ENCODE data around the gene ZNF30.
"Not testable (repeated sequence)": the region's sequence is repeated elsewhere in the genome, so short reads cannot be mapped to it uniquely, and the experiment has no call there.

ZNF30 gene

DNA sequence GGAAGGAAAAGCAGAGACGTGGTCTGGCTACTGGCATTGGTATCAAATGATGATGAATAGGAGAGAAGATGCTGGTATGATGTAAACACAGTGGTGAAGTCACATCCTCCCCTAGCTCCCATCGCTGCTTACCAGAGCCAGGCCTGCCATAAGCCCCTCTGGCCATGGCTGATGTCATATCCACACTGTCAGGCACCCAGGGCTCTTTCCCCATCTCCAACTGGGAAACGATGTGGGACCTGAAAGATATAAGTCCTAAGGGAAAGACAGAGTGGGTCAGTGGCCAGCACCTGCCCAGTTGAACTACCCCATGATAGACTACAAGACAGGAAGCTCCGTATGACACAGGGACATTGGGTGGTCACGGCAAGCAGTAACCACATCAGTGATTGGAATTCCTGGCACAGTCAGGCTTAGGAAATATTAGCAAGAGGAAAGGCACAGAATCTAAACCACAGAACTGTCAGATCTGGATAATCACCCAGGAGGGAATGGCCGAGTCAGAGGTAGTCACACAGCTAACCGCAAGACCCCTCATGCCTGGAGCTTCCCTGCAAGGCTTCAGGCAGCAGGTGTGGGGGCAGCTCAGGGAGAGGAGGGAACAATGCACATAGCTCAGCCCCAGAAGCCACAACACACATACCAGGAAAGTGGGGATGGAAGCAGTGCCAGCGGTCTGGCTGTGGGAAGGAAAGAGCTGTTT, 33.6 kb downstream of the ZNF30 start:
- DNase-seq (ENCODE audit: low read depth in 2 of 3, low spot score in 2 of 3), result no peak

DNA sequence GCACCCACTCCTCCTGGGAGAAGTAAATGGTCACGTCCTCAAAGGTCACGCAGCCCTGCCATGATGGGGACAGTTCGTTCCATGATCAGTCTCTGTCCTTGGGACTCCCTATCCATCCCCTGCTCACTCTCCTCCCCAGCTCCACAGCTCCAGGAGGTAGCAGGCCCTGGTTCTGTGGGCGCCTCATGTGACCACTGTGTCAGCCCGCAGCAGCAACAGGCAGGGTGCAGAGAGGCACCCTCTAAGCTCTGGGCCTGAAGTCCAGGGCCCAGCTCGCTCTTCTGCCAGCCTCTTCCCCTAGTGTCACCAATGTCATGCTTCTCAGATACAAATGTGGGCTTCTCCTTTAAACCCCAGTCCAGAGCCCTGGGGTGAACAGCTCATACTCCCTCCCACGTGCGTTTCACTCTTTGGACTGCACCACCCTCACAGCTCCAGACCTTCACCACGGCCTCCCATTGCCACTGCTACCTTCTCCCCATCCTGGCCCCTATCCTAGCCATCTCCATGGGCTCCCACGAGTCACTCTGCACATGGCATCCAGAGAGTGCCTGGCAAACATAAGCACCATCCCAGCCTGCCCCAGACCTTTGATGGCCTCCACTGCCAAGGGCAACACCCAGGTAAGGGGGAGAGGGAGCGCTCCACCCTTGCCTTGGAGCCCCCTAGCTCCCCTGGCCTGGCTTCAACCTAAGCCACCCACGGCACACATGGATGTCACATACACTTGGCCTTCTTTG, 34.4 kb downstream of the ZNF30 start:
- DNase-seq (ENCODE audit: low read depth in 2 of 3, low spot score in 2 of 3), result no peak

DNA sequence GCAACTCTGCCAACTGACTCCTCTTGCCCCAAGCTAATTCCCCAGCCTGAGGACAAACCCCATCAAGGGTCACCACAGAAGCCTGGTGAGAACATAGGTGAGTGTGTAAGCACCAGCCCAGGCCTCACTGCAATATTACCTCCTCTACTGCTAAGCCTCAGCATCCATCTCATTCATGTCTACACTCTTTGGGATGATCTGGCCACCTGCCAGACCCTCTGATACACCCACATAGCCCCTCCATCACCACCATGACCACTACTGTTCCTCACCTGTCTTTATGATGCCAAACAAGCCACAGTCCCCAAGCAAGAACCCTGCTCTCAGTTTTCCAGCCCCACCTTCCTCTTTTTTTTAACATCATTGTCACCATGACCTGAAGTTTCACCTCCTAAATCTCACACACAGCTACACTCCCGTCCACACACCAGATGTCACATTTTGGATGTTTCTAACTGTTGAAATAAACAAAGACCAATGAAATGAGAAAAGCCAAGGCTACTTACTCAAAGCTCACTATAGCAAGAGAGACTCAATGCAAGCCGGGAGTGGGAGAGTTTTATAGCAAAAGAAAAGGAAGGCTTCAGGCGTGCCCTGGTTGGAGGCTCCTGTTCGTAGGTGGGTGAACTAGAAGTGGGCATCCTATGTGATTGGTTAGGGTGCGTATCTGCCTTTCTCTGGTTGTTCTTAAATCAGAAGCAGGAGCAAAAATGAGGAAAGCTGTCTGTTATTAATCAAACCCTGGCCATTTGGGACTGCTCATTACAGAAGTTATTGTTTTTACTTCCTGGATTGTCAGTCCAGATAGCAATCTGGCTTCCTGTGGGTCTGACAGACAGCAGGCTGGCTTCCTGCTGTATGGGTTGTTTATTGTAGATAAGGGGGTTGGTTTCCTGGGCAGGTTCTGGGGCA, 35.3 kb downstream of the ZNF30 start:
- DNase-seq (ENCODE audit: low read depth in 2 of 3, low spot score in 2 of 3), result no peak

DNA sequence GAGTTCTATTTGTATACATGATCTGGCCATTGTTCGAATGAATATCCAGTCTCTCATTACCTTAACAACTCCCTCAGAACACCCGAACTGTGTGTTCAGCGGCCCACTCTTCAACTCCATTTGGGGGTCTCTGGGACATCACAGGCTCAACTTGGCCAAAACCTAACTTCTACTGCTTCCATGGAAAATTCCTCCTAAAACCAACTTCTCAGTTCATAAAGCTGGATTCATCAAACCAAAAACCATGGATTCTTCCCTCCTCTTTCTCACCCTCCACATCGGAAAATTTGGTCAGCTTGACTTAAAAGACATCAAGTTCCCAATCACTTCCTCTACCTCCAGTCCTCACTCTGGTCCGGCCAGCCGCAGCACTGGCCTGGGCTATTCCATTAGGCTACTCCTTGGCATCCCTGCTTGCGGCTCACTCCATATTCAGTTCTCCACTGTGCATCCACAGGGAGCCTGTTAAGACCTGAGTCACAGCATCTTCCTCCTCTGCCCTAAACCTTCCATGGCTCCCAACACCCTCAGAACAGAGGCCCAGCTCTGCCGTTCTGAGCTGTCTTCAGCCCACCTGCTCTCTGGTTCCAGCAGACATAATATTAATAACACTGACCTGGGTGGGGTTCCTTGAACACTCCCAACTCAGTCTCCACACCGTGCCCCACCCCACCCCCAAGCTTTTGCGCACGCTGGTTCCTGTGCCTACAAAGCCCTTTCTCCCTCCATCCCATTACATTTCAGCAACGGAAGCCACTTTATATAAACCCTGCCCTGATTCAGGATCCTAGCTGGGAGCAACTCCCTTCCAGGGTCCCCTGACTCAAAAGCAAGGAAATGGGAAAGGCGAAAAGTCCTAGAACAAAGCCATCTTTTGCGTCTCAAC, 36.2 kb downstream of the ZNF30 start:
- DNase-seq (ENCODE audit: low read depth in 2 of 3, low spot score in 2 of 3), result no peak

DNA sequence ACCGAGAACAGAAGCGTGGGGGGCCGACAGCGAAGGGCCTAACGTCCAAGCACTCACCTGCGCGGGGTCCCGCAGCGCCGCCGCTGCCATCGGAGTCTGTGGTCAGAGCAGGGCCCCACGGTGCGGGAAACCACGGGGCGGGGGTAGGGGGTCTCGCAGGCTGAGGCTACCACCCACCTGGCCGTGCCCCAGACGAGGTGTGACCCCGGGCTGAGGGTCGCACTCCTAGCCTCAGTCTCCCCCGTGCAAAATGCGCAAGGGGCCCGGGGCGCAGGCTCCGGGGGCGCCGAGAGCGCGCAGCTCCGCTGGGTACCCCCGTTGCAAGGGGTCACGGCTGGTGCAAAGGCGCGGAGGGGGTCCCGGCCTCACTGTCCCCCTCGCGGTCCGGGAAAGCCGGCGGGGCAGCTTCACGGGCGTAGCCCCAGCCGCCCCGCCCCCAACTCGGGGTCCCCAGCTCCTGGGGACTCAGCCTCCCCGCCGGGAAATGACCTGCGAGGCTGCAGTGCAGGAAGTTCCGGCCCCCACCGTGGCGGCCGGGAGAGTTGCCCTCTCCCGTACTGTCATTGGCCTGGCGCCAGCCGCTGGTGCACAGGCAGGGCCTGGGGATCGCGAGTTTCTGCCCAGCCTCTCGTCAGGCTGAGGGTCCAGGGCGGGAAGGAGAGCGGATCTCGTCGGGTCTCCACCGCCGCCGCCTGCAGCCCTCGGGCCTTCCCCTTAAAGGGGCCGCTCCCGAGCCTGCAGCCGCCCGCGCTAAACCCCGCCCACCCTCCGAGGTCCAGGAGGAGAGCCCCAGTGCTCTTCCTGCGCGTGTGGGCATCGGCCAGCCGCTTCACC, 37.1 kb downstream of the ZNF30 start, which contains the start of gene ZNF792:
Gene ZNF792, minus strand, starts transcription at position 657 of the 834 bp plus-strand sequence. Its CDS starts 567 bp downstream, at position 90.
- DNase-seq (ENCODE audit: low read depth in 2 of 3, low spot score in 2 of 3), result no peak

DNA sequence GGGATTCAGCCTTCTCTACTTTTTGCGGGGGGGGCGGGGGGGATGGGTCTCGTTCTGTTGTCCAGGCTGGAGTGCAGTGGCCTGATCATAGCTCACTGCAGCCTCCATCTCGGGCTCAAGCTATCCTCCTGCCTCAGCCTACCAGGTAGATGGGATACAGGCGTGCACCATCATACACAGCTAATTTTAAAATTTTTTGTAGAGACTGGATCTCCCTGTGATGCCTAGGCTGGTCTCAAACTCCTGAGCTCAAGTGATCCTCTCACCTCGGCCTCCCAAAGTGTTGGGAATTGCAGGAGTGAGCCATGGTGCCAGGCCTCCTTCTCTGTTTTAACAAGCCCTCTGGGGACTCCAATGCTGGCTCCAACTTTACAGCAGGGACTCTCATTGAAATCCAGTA, 37.9 kb downstream of the ZNF30 start:
- DNase-seq (ENCODE audit: low read depth in 2 of 3, low spot score in 2 of 3), result no peak

DNA sequence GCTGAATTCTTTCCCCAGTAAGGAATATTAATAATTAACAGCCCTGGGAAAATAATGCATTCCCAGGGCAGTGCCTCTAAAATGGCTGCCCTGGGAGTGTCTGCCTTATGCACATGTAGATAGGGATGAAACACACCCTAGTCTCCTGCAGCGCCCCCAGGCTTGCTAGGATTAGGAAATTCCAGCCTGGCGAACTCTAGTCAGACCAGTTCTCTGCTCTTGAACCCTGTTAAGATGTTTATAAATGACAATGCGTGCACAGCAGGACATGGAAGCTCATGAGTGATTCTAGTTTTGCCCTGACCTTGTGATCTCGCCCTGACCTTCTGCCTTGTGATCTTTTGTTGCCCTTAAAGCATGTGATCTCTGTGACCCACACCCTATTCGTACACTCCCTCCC, 38.8 kb downstream of the ZNF30 start:
- DNase-seq (ENCODE audit: low read depth in 2 of 3, low spot score in 2 of 3), result not testable (repeated sequence)

DNA sequence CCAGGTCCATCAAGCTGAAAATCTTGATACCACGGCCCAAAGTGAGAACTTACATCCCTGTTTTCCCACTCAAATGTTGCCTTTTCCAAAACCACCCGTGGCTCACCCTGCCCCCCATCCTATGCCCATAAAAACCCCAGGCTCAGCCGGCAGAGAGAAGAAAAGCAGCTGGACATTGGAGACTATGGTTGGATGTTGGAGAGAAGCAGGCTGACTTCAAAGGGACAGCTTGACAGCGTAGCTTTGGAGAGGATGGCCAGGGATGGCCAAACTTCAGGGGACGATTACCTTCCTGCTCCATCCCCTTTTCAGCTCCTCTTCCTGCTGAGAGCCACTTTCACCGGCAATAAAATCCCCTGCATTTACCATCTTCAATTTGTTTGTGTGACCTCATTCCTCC, 40.8 kb downstream of the ZNF30 start:
- no peak for DNase-seq (ENCODE audit: low read depth in 2 of 3, low spot score in 2 of 3)

DNA sequence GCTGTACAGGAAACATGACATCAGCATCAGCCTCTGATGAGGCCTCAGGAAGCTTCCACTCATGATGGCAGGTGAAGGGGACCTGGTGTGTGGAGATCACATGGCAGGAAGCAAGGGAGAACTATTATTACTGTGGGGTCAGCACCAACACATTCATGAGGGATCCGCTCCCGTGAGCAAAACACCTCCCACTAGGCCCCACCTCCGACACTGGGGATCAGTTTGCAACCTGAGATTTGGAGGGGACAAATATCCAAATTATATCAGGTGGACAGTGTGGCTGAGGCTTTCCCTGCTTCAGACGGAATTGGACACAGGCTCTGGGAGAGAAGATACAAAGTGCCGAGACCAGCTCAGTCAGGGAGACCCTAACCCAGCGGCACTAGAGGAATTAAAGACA, 43.0 kb downstream of the ZNF30 start:
- no peak for DNase-seq (ENCODE audit: low read depth in 2 of 3, low spot score in 2 of 3)

DNA sequence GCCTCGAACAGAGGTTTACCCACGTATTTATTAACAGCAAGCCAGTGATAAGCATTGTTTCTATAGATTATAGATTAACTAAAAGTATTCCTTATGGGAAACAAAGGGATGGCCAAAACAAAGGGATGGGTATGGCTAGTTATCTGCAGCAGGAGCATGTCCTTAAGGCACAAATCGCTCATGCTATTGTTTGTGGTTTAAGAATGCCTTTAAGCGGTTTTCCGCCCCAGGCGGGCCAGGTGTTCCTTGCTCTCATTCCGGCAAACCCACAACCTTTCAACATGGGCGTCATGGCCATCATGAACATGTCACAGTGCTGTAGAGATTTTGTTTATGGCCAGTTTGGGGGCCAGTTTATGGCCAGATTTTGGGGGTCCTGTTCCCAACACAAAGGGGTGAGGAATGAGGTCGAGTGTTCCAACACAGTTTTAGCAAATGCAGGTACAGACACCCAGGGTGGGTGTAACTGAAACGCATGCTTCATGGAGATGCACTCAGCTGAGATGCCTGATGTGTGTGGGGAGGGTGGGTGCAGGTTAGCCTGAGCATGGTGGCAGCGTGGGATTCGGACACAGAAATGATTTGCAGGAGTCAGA, 43.6 kb downstream of the ZNF30 start:
- not testable (repeated sequence) for DNase-seq (ENCODE audit: low read depth in 2 of 3, low spot score in 2 of 3)

DNA sequence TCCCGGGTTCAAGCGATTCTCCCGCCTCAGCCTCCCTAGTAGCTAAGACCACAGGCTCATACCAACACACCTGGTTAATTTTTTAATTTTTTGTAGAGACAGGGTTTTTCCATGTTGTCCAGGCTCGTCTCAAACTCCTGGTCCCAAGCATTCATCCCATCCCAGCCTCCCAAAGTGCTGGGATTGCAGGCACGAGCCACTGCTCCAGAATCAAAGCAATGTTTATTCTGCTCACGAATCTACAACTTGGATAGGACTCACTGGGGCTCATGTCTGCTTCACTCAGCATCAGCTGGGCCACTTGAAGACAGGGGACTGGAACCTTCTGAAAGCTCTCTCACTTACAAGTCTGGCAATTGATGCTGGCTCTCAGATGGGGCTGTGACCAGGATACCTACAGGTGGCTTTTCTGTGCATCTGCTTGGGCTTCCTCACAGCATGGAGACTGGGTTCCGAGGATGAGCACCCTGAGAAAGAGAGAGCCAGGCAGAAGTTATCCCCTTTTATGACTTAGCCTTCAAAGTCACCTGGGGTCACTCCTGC, 45.5 kb downstream of the ZNF30 start:
- no peak for DNase-seq (ENCODE audit: low read depth in 2 of 3, low spot score in 2 of 3)

DNA sequence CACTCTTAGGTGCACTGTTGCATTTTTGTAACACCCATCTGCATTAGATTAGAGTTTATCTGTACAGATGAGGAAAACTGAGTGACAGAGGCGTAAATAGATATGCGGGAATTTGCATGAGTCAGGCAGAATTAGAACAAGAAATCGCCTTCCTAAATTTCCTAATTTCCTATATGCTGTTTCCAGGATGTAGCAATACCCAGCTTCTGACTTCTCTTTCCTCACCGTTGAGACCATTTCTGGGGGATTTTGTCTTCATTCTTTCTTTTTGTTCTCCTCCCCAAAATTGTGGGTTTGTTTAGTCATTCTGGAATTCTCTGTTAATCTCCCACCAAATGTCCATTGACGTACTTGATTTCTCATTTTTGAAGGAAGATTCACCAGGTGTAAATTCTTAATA, 47.9 kb downstream of the ZNF30 start:
- no peak for DNase-seq (ENCODE audit: low read depth in 2 of 3, low spot score in 2 of 3)

DNA sequence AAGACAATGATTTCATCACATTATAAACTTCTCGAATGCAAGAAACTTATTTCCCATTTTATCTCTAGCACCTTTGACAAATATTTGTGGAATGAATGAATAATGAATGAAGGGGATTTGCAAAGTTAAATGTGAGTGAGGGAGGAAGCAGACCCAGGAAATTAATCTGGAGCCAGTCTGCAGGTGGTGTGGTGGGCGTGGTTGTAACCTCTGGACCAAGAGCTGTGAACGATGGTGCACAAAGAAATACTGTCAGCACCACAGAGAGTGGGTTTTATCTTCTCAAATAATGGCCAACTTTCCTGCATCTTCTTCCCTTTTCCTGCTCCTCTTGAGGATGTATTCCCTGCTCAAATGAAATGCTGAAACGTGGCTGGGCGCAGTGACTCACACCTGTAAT, 48.4 kb downstream of the ZNF30 start:
- DNase-seq (ENCODE audit: low read depth in 2 of 3, low spot score in 2 of 3), result no peak

DNA sequence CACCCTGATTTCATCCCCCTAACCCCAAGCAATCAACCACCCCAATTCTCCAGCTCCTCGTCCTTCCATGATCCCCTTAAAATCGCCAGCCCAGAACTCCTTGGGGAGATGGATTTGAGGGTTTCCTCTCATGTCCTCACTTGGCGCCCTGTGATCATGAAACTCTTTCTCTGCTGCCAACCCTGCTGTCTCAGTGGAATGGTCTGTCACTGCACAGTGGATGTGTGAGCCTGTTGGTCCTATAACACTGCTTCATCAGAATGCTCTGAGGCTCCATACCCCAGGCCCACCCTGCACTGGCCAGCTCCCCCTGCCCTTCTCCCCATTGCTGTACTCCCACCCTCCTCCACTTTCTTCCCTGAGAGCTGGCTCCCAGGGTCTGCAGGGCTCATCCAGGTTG, 49.9 kb downstream of the ZNF30 start:
- no peak for DNase-seq (ENCODE audit: low read depth in 2 of 3, low spot score in 2 of 3)

DNA sequence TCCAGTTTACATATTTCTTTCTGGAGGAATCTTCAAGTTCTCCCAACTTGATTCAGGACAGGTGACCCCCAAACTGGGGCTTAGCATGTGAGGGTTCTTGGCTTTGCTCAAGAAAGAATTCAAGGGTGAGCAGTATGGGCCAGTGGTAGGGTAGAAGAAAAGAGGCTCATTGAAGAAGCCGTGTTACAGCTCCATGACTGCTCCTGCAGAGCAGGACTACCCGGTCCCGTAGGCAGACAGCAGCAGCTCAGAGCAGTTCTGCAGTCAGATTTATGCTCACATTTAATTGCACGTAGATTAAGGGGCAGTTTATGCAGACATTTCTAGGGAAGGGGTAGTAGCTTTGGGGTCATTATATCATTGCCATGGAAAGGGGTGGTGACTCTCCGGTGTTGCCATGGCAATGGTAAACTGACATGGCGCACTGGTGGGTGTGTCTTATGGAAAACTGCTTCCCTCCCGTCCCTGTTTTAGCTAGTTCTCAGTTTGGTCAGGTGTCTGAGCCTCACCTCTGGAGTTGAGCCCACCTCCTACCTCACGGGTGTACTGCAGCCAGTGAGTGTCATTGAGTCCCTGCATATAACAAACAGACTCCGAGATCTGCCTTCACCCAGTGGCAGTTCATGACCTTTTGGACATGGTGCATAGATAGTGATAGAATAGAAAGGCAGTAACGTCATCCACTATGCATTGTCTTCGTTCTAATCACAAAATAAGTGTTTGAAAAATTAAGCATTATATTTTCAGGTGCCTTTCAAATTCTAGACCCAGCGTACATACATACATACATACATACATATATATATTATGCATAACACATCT, 53.3 kb downstream of the ZNF30 start:
- no peak for DNase-seq (ENCODE audit: low read depth in 2 of 3, low spot score in 2 of 3)

DNA sequence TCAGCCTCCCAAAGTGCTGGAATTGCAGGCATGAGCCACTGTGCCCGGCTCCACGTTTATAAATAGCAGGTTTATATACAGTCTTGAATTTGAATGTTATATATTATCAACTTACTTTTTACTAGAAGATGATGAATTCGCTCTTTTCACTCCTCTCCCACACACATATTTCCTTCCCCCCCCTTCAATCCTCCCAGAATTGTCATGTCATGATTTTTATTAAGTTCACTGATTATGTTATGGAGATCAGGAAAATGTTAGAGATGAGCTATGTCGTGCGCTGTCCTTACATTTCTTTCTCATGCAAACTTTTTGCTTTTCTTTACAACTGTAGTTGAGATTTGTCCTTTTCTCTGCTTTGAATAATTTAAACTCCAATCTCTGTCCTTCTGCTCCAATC, 55.6 kb downstream of the ZNF30 start:
- no peak for DNase-seq (ENCODE audit: low read depth in 2 of 3, low spot score in 2 of 3)

DNA sequence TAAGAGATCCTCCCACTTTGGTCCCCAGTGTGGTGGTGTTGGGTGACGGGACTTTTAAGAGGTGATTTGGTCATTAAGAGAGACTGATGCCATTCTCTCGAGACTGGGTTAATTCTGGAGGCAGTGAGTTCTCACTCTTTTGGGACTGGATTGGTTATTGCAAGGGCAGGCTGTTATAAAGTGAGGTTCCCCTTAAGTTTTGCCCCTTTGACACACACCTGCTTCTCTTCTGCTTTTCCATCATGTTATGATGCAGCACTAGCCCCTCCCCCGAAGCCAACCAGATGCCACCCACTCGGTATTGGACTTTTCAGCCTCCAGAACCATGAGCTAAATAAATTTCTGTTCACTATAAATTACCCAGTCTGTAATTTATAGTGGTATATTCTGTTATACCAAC, 57.1 kb downstream of the ZNF30 start:
- no peak for DNase-seq (ENCODE audit: low read depth in 2 of 3, low spot score in 2 of 3)

DNA sequence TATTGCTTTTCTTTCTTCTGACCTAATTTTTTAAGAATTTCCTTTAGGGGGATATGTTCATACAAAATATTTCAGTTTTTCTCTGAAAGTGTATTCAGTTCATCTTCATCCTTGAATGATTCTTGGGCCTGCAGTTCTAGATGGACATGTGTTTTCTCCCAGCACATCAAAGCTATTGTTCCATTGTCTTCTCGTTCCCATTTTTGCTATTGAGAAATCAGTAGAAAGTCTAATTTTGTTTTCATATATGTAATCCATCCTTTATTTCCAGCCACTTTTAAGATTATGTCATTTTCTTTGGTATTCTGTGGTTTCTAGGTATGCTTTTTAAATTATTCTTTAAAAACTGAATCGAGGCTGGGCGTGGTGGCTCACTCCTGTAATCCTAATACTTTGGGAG, 57.6 kb downstream of the ZNF30 start:
- DNase-seq (ENCODE audit: low read depth in 2 of 3, low spot score in 2 of 3), result no peak
